Activated CD8-positive, alpha-beta memory T cell treated with anti-CD3 and anti-CD28 coated beads for 1 hour (primary cell): Measurements from ENCODE around the gene RER1.

Experiments
- DNase-seq, 2 donors: peaks; one replicate each; pipeline ENCODE4 v3.0.0-alpha.2; 2020; ENCODE audit warnings: low read depth in 1 of 2; ENCODE audit errors: extremely low read depth in 1 of 2

The RER1 gene

GRCh38 chr1:2353551-2354438, 37.8 kb upstream of the RER1 start:
- DNase-seq: no peak

- DNase-seq: no peak
Measured at GRCh38 chr1:2354511-2355372, 36.9 kb upstream of the RER1 start.

GRCh38 chr1:2355373-2356261, 36.0 kb upstream of the RER1 start:
- no peak for DNase-seq

- DNase-seq: no peak
Measured at GRCh38 chr1:2356401-2356800, 35.2 kb upstream of the RER1 start.

GRCh38 chr1:2356911-2357845, 34.5 kb upstream of the RER1 start:
- DNase-seq: no peak

GRCh38 chr1:2358072-2358471, 33.6 kb upstream of the RER1 start:
- no peak for DNase-seq

- DNase-seq: no peak
Measured at GRCh38 chr1:2358651-2359640, 32.7 kb upstream of the RER1 start.

- DNase-seq: no peak
Measured at GRCh38 chr1:2360588-2361364, 30.9 kb upstream of the RER1 start.

- no peak for DNase-seq
Measured at GRCh38 chr1:2363847-2364513, 27.7 kb upstream of the RER1 start.

- no peak for DNase-seq
Measured at GRCh38 chr1:2368053-2368744, 23.4 kb upstream of the RER1 start.

GRCh38 chr1:2372551-2373490, 18.8 kb upstream of the RER1 start:
- DNase-seq: no peak

GRCh38 chr1:2373551-2374251, 17.9 kb upstream of the RER1 start:
- DNase-seq: no peak

GRCh38 chr1:2374252-2375155, 17.1 kb upstream of the RER1 start:
- no peak for DNase-seq
